WTC11 (cell line): Measurements from ENCODE around the gene TGFBR1. TPM values are rescaled to one million over a fixed set of nuclear protein-coding genes. Genes with fewer than 3 reads are reported as not detected.

Source experiments
- ATAC-seq: fragments of 200-7000 bp; cut with Tn5 transposase; 2 replicates; pipeline ENCODE4 v1.10.0; 2021; ENCODE audit warnings: mild to moderate bottlenecking, moderate library complexity
- CTCF ChIA-PET: fragments of 300-600 bp; sonication (Branson Sonifier 250); formaldehyde crosslinking; loops from one replicate; lab custom pipeline; 2021; ENCODE audit warnings: antibody characterized with exemption; lab: Charles Lee
- POLR2A ChIA-PET: fragments of 350-600 bp; sonication (Branson Sonifier 250); formaldehyde crosslinking; loops from one replicate; lab custom pipeline; 2021; ENCODE audit warnings: antibody characterized with exemption; lab: Charles Lee
- DNase-seq: peaks from one replicate; pipeline ENCODE4 v3.0.0; 2021; ENCODE audit warnings: low spot score
- H3K27ac Mint-ChIP-seq: 2 replicates; pipeline ENCODE4 v1.8.0; 2021; ENCODE audit warnings: mixed read lengths
- H3K27me3 Mint-ChIP-seq: 2 replicates; pipeline ENCODE4 v1.8.0; 2021; ENCODE audit warnings: low read depth, mild to moderate bottlenecking, moderate library complexity, mixed read lengths
- H3K36me3 Mint-ChIP-seq: 2 replicates; pipeline ENCODE4 v1.8.0; 2021; ENCODE audit warnings: mixed read lengths
- H3K4me1 Mint-ChIP-seq: 2 replicates; pipeline ENCODE4 v1.8.0; 2022; ENCODE audit warnings: mixed read lengths
- H3K4me3 Mint-ChIP-seq: 2 replicates; pipeline ENCODE4 v1.8.0; 2021; ENCODE audit warnings: mild to moderate bottlenecking, moderate library complexity, mixed read lengths
- H3K9me3 Mint-ChIP-seq: 2 replicates; pipeline ENCODE4 v1.8.0; 2021; ENCODE audit warnings: mixed read lengths
- ELF4 ChIP-seq: sonication (generic); formaldehyde crosslinking; IDR thresholded peaks from 2 replicates; pipeline ENCODE4 v1.8.1; 2022; ENCODE audit warnings: low read depth, mild to moderate bottlenecking, moderate library complexity, missing genetic modification reagents
- FOXJ3 ChIP-seq: sonication (generic); formaldehyde crosslinking; IDR thresholded peaks from 2 replicates; pipeline ENCODE4 v1.9.0; 2021; ENCODE audit warnings: missing genetic modification reagents, mild to moderate bottlenecking, borderline replicate concordance
- FOXP1 ChIP-seq: sonication (generic); formaldehyde crosslinking; IDR thresholded peaks from 2 replicates; pipeline ENCODE4 v1.8.0; 2022; ENCODE audit warnings: missing genetic modification reagents, mild to moderate bottlenecking, moderate library complexity, borderline replicate concordance
- IRF2 ChIP-seq: sonication (generic); formaldehyde crosslinking; IDR thresholded peaks from 2 replicates; pipeline ENCODE4 v1.8.0; 2022; ENCODE audit warnings: low read depth, missing genetic modification reagents, borderline replicate concordance
- MXD4 ChIP-seq: fragments of 250-450 bp; sonication (Bioruptor Pico); IDR thresholded peaks from 2 replicates; pipeline ENCODE4 v1.8.0; 2021; ENCODE audit warnings: mild to moderate bottlenecking, moderate library complexity, borderline replicate concordance
- NR1H2 ChIP-seq: sonication (generic); formaldehyde crosslinking; IDR thresholded peaks from 2 replicates; pipeline ENCODE4 v1.9.0; 2021; ENCODE audit warnings: mild to moderate bottlenecking, moderate library complexity, missing genetic modification reagents
- OVOL2 ChIP-seq: fragments of 250-450 bp; sonication (Bioruptor Pico); IDR thresholded peaks from 2 replicates; pipeline ENCODE4 v1.9.0; 2021; ENCODE audit warnings: mild to moderate bottlenecking, borderline replicate concordance
- ZNF219 ChIP-seq: sonication (generic); formaldehyde crosslinking; IDR thresholded peaks from 2 replicates; pipeline ENCODE4 v1.8.0; 2023; ENCODE audit warnings: missing genetic modification reagents, mild to moderate bottlenecking, borderline replicate concordance
- ZNF263 ChIP-seq: sonication (generic); formaldehyde crosslinking; IDR thresholded peaks from 2 replicates; pipeline ENCODE4 v1.8.1; 2022; ENCODE audit warnings: low read depth, mild to moderate bottlenecking, moderate library complexity, missing genetic modification reagents
- ZNF317 ChIP-seq: sonication (generic); formaldehyde crosslinking; IDR thresholded peaks from 2 replicates; pipeline ENCODE4 v1.8.1; 2023; ENCODE audit warnings: low read depth, mild to moderate bottlenecking, moderate library complexity, missing genetic modification reagents, borderline replicate concordance
- total RNA-seq: library from RNA; stranded (reverse); gene quantifications from 3 replicates; pipeline ENCODE4 v1.2.3, GENCODE V29; 2021
- TF ChIP-seq, protein P1 (sequence below): sonication (generic); formaldehyde crosslinking; conservative IDR thresholded peaks from 2 replicates; pipeline ENCODE4 v1.8.1; 2023; ENCODE audit warnings: mild to moderate bottlenecking, low read depth, missing genetic modification reagents, moderate library complexity
- TF ChIP-seq, protein P2 (sequence below): sonication (generic); formaldehyde crosslinking; IDR thresholded peaks from 2 replicates; pipeline ENCODE4 v1.8.0; 2022; ENCODE audit warnings: mild to moderate bottlenecking, missing genetic modification reagents
- TF ChIP-seq, protein P3 (sequence below): fragments of 250-450 bp; sonication (Bioruptor Pico); IDR thresholded peaks from 2 replicates; pipeline ENCODE4 v1.9.0; 2021; ENCODE audit warnings: moderate library complexity, mild to moderate bottlenecking, inconsistent platforms, borderline replicate concordance
- TF ChIP-seq, protein P4 (sequence below): sonication (generic); formaldehyde crosslinking; IDR thresholded peaks from 2 replicates; pipeline ENCODE4 v1.8.1; 2023; ENCODE audit warnings: mild to moderate bottlenecking, missing genetic modification reagents, moderate library complexity
- TF ChIP-seq, protein P5 (sequence below): fragments of 250-450 bp; sonication (Bioruptor Pico); IDR thresholded peaks from 2 replicates; pipeline ENCODE4 v1.9.0; 2021; ENCODE audit warnings: mild to moderate bottlenecking
- TF ChIP-seq, protein P6 (sequence below): fragments of 250-450 bp; sonication (Bioruptor Pico); IDR thresholded peaks from 2 replicates; pipeline ENCODE4 v1.9.0; 2021; ENCODE audit warnings: mild to moderate bottlenecking, borderline replicate concordance

TGFBR1 gene
- total RNA-seq, 1 experiment from 2014 or later: 42.4 TPM

DNA sequence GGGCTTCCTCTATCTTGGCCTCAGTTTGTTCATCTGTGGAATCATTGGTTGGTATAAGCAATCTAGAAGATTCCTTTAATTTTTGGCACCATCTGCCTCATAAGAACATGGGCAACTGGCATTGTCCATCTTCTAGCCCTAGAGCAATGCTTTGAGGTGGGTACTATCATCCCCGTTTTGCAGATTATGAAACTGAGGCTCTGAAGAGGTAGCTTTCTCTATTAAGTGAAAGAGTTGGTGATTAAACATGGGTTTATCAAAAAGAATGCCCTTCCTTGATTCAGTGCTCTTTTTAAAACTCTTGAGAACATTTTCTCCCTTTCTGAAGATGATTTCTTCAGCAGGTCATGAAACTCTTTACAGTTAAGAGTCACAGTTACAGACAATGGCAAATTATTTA is 42.4 kb upstream of the TGFBR1 start:
- DNase-seq: no peak
- peaks cover 3% of the 10 kb centered on the region for H3K27me3 Mint-ChIP-seq
- H3K4me3 Mint-ChIP-seq: no peak overlapping the region
- no peak for ATAC-seq
- no peak overlapping the region for H3K27ac Mint-ChIP-seq
- no peaks in the 10 kb centered on the region for H3K9me3 Mint-ChIP-seq
- H3K36me3 Mint-ChIP-seq: no peaks in the 10 kb centered on the region
- ChIA-PET CTCF (no interaction called here), POLR2A (no interaction called here)
- 0 out of 2 replicates have a peak, but pooled peaks cover 2% of the 10 kb centered on the region for H3K4me1 Mint-ChIP-seq
- TF ChIP-seq NR1H2: no peak

DNA sequence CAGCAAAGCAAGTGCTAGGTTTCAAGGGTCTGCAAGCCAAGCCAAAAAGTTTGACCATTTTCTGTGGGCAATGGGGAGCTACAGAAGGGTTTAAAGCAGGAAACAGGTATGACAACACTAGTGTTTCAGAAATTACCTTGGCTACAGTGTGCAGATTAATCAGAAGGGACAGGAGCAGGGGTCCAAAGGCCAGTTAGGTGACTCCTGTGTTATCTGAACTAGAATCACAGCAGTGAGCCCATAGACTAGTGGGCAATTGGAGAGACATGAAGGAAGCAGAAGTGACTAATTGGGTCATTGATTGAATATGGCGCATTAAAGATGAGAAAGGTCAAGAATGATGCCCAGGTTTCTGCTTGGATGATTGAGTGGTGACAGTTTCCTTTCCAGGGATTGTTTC is 41.4 kb upstream of the TGFBR1 start:
- Mint-ChIP-seq H3K4me3 (no peak overlapping the region), H3K27ac (no peak overlapping the region)
- no peak for ATAC-seq
- CTCF ChIA-PET: no interaction called here
- DNase-seq: no peak
- TF ChIP-seq MXD4 (no peak), ZNF263 (no peak), FOXP1 (CRISPR knock-in tag) (no peak), ZNF219 (CRISPR knock-in tag) (no peak), OVOL2 (no peak), ELF4 (CRISPR knock-in tag) (no peak), ZNF317 (CRISPR knock-in tag) (no peak), FOXJ3 (no peak), IRF2 (CRISPR knock-in tag) (no peak)
- TF ChIP-seq, protein P1, sequence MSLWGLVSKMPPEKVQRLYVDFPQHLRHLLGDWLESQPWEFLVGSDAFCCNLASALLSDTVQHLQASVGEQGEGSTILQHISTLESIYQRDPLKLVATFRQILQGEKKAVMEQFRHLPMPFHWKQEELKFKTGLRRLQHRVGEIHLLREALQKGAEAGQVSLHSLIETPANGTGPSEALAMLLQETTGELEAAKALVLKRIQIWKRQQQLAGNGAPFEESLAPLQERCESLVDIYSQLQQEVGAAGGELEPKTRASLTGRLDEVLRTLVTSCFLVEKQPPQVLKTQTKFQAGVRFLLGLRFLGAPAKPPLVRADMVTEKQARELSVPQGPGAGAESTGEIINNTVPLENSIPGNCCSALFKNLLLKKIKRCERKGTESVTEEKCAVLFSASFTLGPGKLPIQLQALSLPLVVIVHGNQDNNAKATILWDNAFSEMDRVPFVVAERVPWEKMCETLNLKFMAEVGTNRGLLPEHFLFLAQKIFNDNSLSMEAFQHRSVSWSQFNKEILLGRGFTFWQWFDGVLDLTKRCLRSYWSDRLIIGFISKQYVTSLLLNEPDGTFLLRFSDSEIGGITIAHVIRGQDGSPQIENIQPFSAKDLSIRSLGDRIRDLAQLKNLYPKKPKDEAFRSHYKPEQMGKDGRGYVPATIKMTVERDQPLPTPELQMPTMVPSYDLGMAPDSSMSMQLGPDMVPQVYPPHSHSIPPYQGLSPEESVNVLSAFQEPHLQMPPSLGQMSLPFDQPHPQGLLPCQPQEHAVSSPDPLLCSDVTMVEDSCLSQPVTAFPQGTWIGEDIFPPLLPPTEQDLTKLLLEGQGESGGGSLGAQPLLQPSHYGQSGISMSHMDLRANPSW (CRISPR knock-in tag): no peak
- TF ChIP-seq, protein P2, sequence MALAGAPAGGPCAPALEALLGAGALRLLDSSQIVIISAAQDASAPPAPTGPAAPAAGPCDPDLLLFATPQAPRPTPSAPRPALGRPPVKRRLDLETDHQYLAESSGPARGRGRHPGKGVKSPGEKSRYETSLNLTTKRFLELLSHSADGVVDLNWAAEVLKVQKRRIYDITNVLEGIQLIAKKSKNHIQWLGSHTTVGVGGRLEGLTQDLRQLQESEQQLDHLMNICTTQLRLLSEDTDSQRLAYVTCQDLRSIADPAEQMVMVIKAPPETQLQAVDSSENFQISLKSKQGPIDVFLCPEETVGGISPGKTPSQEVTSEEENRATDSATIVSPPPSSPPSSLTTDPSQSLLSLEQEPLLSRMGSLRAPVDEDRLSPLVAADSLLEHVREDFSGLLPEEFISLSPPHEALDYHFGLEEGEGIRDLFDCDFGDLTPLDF (CRISPR knock-in tag): no peak
- TF ChIP-seq, protein P3, sequence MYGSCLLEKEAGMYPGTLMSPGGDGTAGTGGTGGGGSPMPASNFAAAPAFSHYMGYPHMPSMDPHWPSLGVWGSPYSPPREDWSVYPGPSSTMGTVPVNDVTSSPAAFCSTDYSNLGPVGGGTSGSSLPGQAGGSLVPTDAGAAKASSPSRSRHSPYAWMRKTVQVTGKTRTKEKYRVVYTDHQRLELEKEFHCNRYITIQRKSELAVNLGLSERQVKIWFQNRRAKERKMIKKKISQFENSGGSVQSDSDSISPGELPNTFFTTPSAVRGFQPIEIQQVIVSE (CRISPR knock-in tag): no peak
- TF ChIP-seq, protein P4, sequence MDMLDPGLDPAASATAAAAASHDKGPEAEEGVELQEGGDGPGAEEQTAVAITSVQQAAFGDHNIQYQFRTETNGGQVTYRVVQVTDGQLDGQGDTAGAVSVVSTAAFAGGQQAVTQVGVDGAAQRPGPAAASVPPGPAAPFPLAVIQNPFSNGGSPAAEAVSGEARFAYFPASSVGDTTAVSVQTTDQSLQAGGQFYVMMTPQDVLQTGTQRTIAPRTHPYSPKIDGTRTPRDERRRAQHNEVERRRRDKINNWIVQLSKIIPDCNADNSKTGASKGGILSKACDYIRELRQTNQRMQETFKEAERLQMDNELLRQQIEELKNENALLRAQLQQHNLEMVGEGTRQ: no peak
- TF ChIP-seq, protein P5, sequence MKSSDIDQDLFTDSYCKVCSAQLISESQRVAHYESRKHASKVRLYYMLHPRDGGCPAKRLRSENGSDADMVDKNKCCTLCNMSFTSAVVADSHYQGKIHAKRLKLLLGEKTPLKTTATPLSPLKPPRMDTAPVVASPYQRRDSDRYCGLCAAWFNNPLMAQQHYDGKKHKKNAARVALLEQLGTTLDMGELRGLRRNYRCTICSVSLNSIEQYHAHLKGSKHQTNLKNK (CRISPR knock-in tag): no peak
- TF ChIP-seq, protein P6, sequence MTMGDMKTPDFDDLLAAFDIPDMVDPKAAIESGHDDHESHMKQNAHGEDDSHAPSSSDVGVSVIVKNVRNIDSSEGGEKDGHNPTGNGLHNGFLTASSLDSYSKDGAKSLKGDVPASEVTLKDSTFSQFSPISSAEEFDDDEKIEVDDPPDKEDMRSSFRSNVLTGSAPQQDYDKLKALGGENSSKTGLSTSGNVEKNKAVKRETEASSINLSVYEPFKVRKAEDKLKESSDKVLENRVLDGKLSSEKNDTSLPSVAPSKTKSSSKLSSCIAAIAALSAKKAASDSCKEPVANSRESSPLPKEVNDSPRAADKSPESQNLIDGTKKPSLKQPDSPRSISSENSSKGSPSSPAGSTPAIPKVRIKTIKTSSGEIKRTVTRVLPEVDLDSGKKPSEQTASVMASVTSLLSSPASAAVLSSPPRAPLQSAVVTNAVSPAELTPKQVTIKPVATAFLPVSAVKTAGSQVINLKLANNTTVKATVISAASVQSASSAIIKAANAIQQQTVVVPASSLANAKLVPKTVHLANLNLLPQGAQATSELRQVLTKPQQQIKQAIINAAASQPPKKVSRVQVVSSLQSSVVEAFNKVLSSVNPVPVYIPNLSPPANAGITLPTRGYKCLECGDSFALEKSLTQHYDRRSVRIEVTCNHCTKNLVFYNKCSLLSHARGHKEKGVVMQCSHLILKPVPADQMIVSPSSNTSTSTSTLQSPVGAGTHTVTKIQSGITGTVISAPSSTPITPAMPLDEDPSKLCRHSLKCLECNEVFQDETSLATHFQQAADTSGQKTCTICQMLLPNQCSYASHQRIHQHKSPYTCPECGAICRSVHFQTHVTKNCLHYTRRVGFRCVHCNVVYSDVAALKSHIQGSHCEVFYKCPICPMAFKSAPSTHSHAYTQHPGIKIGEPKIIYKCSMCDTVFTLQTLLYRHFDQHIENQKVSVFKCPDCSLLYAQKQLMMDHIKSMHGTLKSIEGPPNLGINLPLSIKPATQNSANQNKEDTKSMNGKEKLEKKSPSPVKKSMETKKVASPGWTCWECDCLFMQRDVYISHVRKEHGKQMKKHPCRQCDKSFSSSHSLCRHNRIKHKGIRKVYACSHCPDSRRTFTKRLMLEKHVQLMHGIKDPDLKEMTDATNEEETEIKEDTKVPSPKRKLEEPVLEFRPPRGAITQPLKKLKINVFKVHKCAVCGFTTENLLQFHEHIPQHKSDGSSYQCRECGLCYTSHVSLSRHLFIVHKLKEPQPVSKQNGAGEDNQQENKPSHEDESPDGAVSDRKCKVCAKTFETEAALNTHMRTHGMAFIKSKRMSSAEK (CRISPR knock-in tag): no peak
- TF ChIP-seq, all 79 proteins: peak for 0
- Mint-ChIP-seq H3K9me3 (no peaks in the 10 kb centered on the region), H3K36me3 (no peaks in the 10 kb centered on the region), H3K27me3 (no peaks in the 10 kb centered on the region; the same call in 1 of the 2 replicates), H3K4me1 (0 out of 2 replicates have a peak, but pooled peaks cover 2% of the 10 kb centered on the region)
- POLR2A ChIA-PET: no interaction called here
